Stimulated activated CD4-positive, alpha-beta T cell treated with anti-CD3 and anti-CD28 coated beads, Interleukin-15, amount 100 ng/mL, for 24 hours (primary cell): ENCODE measurements around the gene MAP1A.
A peak's percentile ranks its signal among the peaks of the same experiment; 100 is the strongest.

Experiments used
- DNase-seq: peaks from one replicate; pipeline ENCODE4 v3.0.0-alpha.2; 2020

Gene MAP1A

DNA sequence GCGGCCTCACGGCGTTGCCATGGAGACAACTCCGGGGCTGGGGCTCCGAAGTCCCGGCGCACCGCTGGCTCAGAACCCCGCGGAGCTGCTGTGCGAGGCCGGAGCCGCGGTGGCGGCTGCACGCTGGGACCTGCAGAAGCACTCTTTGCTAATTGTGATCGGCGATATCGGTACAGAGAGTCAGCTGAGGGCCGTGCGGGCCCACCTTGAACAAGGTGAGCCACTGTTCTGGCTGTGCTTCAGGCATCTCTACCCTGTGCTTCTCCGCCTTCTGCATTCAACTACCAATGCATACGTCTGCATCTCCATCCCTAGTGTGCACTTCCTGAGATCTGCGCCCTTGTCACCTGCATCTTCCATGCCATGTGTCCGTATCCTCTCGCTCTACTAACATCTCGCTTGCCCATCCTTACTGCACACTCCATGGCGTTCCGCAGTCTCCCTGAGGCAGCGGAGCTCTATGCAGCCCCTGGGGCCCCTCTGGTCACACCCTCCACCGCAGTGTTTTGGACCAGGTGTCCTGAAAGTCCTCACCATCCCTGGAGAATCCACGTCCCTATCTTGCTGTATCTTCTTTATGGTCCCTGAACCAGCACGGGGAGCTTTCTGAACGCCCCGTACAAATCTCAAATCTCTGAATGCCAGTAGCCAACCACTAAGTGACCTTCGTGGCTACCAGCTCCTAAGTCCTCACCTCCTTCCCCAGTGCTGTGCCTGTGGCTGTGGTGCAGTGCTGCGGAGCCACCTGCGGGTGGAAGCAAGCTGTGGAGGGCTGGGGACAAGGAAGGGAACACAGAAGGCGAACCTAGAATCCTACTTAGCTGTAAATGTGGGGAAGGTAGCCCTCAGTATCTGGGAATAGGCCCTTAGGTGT is 6.2 kb upstream of the MAP1A start:
- DNase-seq = peak; percentile 37

DNA sequence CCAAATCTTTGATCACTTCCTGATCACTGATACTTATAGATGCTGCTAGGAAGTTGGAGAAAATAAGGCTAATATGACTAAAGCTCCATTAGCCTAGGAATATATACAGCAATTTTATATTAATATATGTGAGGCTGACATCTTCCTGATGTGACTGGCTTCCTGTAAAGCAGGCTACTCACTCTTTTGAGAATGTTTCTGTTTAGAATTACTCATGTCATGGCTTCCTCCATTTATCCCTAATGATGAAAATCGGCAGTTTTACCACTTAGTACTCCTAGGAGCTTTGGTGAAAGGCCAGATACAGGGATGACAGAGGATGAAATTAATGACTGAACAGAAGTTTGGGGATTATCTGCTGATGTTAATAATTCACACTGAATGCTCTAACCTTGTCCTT is 3.9 kb upstream of the MAP1A start:
- no peak for DNase-seq

GRCh38 chr15:43514241-43515057 is 3.0 kb upstream of the MAP1A start:
- no peak for DNase-seq

DNA sequence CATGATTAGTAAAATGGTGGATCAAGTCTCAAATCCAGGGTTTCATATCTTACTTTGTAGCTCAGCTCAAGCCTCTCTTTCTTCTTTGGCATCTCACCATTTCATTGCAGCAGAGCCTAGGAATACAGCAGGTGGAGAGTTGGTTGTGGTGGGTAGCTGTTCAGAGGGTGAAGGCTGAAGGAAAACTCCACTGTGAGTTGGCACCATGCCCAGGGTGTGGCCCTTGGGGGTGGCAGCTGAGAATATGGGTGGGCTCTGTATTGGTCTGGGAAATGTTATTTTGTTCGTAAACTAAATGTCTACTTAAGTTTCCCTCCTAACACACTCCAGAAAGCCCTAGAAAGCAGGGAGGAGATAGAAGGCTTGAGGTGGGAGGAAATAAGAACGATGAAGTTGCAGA is 1.7 kb upstream of the MAP1A start:
- DNase-seq = no peak

- DNase-seq = no peak
Measured at GRCh38 chr15:43516185-43516584, 1.2 kb upstream of the MAP1A start.

GRCh38 chr15:43516801-43517353 is 531 bp upstream of the MAP1A start:
- no peak for DNase-seq

DNA sequence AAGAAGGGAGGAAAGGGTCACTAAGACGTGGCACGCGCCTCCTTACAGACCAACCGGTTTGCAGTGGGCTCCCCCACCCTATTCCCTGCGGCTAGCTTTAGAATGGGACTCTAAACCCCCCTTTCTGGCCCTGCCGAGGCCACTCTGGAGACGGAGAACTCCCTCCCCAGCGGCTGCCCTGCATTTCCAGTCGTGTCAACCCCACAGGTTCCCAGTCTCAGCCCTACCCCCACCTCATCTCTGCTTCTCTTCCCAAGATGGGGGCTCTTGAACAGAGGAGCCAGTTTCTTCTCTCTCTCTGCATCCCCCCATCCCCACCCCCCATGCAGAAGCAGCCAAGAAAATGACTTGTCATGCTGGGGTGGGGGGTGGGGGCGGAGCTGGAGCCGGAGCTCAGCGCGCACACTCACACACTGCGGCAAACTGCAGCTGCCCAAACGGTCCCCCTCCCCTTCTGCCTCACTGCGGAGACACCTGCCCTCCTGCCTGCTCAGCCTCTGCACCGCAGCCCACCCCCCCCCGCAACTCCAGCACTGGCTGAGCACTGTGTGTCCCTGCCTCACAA is 871 bp downstream of the MAP1A start:
- peak; percentile 19 for DNase-seq

- DNase-seq = no peak
Measured at GRCh38 chr15:43519196-43519595, 1.8 kb downstream of the MAP1A start.

DNA sequence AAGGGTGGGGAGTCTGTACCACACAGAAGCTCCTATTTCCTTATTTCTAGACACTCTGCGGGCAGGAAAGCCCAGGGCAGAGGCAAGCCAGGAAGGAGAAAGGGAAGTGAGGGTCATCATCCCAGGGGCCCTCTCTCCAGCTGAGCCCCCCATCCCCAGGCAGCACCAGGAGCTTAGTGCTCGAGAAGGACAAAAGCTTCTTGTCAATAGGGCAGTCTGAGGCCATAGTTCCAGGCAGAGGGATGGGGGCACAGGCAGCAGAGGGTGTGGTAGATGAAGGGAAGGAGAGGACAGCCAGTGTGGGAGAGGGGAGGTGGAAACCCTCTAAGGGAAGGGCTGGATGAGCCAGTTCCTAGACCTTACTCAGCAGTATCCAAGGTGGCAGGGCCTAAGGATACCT is 2.7 kb downstream of the MAP1A start:
- DNase-seq = no peak

GRCh38 chr15:43521419-43521818 is 4.0 kb downstream of the MAP1A start:
- DNase-seq = no peak

DNA sequence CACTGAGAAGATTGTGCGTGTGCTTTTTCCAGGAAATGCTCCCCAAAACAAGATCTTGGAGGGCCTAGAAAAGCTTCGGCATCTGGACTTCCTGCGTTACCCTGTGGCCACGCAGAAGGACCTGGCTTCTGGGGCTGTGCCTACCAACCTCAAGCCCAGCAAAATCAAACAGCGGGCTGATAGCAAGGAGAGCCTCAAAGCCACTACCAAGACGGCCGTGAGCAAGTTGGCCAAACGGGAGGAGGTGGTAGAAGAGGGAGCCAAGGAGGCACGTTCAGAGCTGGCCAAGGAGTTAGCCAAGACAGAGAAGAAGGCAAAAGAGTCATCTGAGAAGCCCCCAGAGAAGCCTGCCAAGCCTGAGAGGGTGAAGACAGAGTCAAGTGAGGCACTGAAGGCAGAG is 4.8 kb downstream of the MAP1A start:
- no peak for DNase-seq

DNA sequence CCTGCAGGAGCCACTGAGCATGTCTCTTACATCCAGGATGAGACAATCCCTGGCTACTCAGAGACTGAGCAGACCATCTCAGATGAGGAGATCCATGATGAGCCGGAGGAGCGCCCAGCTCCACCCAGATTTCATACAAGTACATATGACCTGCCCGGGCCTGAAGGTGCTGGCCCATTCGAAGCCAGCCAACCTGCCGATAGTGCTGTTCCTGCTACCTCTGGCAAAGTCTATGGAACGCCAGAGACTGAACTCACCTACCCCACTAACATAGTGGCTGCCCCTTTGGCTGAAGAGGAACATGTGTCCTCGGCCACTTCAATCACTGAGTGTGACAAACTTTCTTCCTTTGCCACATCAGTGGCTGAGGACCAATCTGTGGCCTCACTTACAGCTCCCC is 6.2 kb downstream of the MAP1A start:
- DNase-seq = no peak

DNA sequence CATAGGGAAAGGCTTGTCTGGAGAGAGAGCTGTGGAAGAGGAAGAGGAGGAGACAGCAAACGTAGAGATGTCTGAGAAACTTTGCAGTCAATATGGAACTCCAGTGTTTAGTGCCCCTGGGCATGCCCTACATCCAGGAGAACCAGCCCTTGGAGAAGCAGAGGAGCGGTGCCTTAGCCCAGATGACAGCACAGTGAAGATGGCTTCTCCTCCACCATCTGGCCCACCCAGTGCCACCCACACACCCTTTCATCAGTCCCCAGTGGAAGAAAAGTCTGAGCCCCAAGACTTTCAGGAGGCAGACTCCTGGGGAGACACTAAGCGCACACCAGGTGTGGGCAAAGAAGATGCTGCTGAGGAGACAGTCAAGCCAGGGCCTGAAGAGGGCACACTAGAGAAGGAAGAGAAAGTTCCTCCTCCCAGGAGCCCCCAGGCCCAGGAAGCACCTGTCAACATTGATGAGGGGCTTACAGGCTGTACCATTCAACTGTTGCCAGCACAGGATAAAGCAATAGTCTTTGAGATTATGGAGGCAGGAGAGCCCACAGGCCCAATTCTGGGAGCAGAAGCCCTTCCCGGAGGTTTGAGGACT is 6.9 kb downstream of the MAP1A start:
- DNase-seq = no peak

GRCh38 chr15:43525131-43525530 is 7.7 kb downstream of the MAP1A start:
- no peak for DNase-seq

- no peak for DNase-seq
Measured at GRCh38 chr15:43526261-43526930, 9.0 kb downstream of the MAP1A start.

DNA sequence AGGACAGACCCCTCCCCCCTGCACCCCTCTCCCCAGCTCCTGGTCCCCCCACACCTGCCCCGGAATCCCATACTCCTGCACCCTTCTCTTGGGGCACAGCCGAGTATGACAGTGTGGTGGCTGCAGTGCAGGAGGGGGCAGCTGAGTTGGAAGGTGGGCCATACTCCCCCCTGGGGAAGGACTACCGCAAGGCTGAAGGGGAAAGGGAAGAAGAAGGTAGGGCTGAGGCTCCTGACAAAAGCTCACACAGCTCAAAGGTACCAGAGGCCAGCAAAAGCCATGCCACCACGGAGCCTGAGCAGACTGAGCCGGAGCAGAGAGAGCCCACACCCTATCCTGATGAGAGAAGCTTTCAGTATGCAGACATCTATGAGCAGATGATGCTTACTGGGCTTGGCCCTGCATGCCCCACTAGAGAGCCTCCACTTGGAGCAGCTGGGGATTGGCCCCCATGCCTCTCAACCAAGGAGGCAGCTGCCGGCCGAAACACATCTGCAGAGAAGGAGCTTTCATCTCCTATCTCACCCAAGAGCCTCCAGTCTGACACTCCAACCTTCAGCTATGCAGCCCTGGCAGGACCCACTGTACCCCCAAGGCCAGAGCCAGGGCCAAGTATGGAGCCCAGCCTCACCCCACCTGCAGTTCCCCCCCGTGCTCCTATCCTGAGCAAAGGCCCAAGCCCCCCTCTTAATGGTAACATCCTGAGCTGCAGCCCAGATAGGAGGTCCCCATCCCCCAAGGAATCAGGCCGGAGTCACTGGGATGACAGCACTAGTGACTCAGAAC is 9.8 kb downstream of the MAP1A start:
- DNase-seq = no peak

GRCh38 chr15:43527802-43528541 is 10.6 kb downstream of the MAP1A start:
- DNase-seq = no peak

GRCh38 chr15:43528542-43529007 is 11.2 kb downstream of the MAP1A start:
- DNase-seq = no peak

DNA sequence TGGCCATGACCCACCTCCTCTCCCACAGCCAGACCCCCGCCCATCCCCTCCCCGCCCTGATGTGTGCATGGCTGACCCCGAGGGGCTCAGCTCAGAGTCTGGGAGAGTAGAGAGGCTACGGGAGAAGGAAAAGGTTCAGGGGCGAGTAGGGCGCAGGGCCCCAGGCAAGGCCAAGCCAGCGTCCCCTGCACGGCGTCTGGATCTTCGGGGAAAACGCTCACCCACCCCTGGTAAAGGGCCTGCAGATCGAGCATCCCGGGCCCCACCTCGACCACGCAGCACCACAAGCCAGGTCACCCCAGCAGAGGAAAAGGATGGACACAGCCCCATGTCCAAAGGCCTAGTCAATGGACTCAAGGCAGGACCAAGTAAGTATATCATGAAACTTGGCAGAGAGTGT is 11.7 kb downstream of the MAP1A start:
- DNase-seq = no peak

GRCh38 chr15:43529587-43530345 is 12.4 kb downstream of the MAP1A start:
- no peak for DNase-seq
